ENCODE measurements around the gene GALNTL6.

GRCh38 chr4:172951679-172952451 lies 1138.7 kb downstream of the GALNTL6 start:
- TF ChIP-seq CTCF (IDR thresholded peaks at IDR 0.05; ENCODE audit: insufficient read depth, low read length, poor library complexity, severe bottlenecking) (no peak), EZH2phosphoT487 (conservative IDR thresholded peaks at IDR 0.05; ENCODE audit: low read length) (no peak)
